NT2/D1 (cell line): Measurements from ENCODE around the gene MED31.
A peak's percentile ranks its signal among the peaks of the same experiment; 100 is the strongest.
"Not testable (repeated sequence)": the region's sequence is repeated elsewhere in the genome, so short reads cannot be mapped to it uniquely, and the experiment has no call there.

Experiments used
- DNase-seq: peaks from one replicate; pipeline ENCODE4 v3.0.0-alpha.2; 2011; ENCODE audit warnings: low read depth, low spot score
- H3K27me3 ChIP-seq: 2 replicates; pipeline ENCODE4 v1.6.0; 2011; ENCODE audit warnings: mild to moderate bottlenecking; ENCODE audit not compliant: insufficient read length, insufficient read depth
- H3K36me3 ChIP-seq: 2 replicates; pipeline ENCODE4 v1.6.1; 2011; ENCODE audit warnings: mild to moderate bottlenecking, low read length, mixed read lengths; ENCODE audit not compliant: insufficient read depth, insufficient read length
- H3K4me1 ChIP-seq: 2 replicates; pipeline ENCODE4 v1.5.1; 2011; ENCODE audit not compliant: insufficient read depth, insufficient read length
- H3K4me3 ChIP-seq: 2 replicates; pipeline ENCODE4 v1.5.1; 2011; ENCODE audit warnings: low read depth; ENCODE audit not compliant: insufficient read length
- H3K9ac ChIP-seq: 2 replicates; pipeline ENCODE4 v1.6.0; 2011; ENCODE audit warnings: low read depth; ENCODE audit not compliant: insufficient read length
- H3K9me3 ChIP-seq: 2 replicates; pipeline ENCODE4 v1.5.1; 2011; ENCODE audit warnings: mild to moderate bottlenecking, low read length; ENCODE audit not compliant: insufficient read depth
- SUZ12 ChIP-seq: IDR thresholded peaks from 2 replicates; pipeline ENCODE4 v1.6.1; 2011; ENCODE audit not compliant: insufficient read length, insufficient read depth; ENCODE audit errors: extremely low read depth
- YY1 ChIP-seq: IDR thresholded peaks from 2 replicates; pipeline ENCODE4 v1.6.1; 2011; ENCODE audit not compliant: insufficient read length, insufficient read depth
- ZNF274 ChIP-seq: IDR thresholded peaks from 2 replicates; pipeline ENCODE4 v1.6.1; 2011; ENCODE audit warnings: mild to moderate bottlenecking, low read depth, low read length

The MED31 gene

DNA sequence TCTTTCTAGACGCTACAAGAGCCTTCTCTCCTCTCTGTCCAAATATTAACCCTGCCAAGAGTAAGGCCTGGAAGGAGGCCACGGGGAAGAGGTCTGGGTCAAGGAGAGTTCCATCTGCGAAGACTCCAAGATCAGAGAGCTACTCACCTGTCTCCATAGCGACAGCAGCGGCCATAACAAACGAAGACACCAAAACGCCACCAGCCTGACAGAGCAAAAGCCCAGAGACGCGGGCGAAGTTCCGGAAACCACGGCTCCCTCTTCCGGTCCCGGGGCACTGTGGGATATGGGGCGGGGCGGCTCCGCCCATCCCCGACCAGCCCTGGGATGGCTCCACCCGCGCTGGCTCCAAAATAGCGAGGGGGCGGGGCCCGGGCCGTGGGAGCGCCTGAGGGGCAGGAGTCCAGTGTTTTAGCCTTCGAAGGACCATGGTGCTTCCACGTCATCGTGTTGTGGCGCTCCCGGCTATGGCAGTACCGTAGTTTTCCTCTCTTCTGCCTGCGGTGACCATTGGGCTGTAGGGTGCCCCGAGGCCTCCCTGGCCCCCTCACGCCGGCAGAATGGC is at the start of gene MED31, which contains the start of gene C17orf100:
Gene MED31 (minus strand): TSS at position 252 of the 565 bp plus-strand sequence. CDS start 77 bp downstream, at position 175.
Gene C17orf100 (plus strand): TSS at position 409 of the 565 bp plus-strand sequence. CDS start 152 bp downstream, at position 561.
- Histone ChIP-seq H3K9ac (peak within 1 kb of the TSS; percentile 82), H3K36me3 (peaks cover 25% of the 10 kb centered on the region), H3K27me3 (peaks cover 44% of the 10 kb centered on the region), H3K9me3 (no peaks in the 10 kb centered on the region), H3K4me1 (peaks cover 4% of the 10 kb centered on the region), H3K4me3 (peak within 1 kb of the TSS; percentile 94)
- peak; percentile 74 for DNase-seq
- TF ChIP-seq ZNF274 (no peak), SUZ12 (no peak), YY1 (no peak)

DNA sequence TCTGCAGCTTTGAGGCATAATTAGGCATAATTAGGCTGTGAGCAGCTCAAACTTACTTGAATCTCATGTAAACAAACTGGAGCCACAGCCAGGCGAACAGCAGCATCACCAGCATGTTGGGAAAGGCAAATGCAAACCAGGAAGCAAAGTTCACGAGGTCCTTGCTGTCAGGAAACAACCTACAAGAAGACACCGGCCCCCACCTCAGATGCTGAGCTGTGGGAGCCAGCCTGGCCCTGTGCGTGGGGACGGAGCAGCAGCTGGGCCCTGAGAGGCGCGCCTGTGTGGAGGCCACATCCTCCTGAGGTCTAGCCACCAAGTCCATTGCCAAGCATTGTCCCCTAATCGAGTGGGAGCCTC is 49.5 kb upstream of the MED31 start:
- Histone ChIP-seq H3K9ac (no peak overlapping the region), H3K4me3 (no peak overlapping the region), H3K36me3 (no peaks in the 10 kb centered on the region), H3K4me1 (peaks cover 6% of the 10 kb centered on the region), H3K27me3 (no peaks in the 10 kb centered on the region), H3K9me3 (no peaks in the 10 kb centered on the region)
- DNase-seq = no peak
- TF ChIP-seq ZNF274 (no peak), YY1 (no peak), SUZ12 (no peak)

DNA sequence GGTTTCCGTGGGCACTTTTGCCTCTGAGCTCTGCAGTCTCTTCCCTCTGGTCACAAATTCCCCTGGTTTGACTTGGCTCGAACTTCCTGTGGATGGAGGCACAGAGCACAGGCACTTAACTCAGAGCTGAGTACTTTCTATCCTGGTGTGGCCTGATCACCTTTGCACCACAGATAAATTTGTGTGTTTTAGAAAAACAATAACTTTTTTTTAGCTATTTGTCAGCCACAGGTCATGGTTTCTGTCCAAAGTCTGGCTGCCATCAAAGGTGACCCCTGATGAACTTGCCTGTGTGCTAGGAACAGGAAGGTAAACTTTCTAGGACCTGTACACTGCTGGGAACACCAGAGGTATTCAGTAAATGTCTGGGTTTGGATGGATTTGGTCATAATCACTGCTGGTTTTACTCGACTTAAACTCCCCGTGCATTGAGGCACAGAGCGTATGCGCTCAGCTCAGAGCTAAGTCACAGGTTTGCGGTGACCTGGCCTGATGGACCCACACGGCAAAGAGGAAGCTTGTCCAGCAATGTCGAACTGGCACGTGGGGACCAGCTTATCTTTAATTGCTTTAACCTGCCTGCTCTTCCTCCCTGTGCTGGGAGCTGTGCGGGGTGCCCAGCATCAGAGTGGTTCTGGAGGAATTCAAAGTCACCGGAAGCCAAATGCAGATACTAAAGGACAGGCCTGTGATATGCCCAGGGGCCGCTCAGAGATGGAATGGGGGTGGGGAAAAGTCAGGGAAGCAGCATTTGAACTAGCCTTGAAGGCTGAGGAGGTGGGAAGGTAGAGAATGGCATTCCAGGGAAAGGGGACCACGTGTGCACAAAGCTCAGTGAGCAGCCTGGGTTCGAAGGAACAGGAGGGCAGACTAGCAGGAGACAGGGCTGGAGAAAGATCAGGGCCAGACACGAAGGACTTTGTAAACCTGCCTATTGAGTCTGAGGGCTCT is 48.9 kb upstream of the MED31 start:
- H3K4me3 ChIP-seq = no peak overlapping the region
- peak; percentile 6 for DNase-seq
- no peak overlapping the region for H3K9ac ChIP-seq
- H3K4me1 ChIP-seq = peaks cover 6% of the 10 kb centered on the region
- no peaks in the 10 kb centered on the region for H3K9me3 ChIP-seq
- TF ChIP-seq ZNF274 (no peak), SUZ12 (no peak), YY1 (no peak)
- no peaks in the 10 kb centered on the region for H3K36me3 ChIP-seq
- H3K27me3 ChIP-seq = no peaks in the 10 kb centered on the region

DNA sequence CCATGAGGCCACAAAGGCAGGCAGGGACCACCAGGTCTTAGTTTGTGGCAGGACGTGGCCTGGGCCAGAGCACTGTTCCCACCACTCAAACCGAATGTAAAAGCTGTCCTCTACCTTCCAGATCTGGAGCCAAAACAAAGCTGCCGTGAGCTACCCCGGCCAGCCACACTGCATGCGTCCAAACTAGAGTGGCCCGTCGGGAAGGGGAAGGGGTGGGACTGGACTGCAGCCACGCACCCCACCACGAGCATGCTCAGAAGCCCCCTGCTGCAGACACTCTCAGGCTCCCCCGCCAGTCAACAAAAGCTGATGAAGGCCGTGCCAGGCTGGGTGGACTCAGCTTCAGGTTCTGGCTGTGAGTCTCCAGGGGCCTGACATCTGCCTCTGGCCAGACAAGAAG is 46.6 kb upstream of the MED31 start:
- no peaks in the 10 kb centered on the region for H3K9me3 ChIP-seq
- no peaks in the 10 kb centered on the region for H3K36me3 ChIP-seq
- H3K27me3 ChIP-seq = no peaks in the 10 kb centered on the region
- peaks cover 6% of the 10 kb centered on the region for H3K4me1 ChIP-seq
- no peak for DNase-seq
- TF ChIP-seq SUZ12 (no peak), ZNF274 (no peak), YY1 (no peak)
- no peak overlapping the region for H3K4me3 ChIP-seq
- no peak overlapping the region for H3K9ac ChIP-seq

DNA sequence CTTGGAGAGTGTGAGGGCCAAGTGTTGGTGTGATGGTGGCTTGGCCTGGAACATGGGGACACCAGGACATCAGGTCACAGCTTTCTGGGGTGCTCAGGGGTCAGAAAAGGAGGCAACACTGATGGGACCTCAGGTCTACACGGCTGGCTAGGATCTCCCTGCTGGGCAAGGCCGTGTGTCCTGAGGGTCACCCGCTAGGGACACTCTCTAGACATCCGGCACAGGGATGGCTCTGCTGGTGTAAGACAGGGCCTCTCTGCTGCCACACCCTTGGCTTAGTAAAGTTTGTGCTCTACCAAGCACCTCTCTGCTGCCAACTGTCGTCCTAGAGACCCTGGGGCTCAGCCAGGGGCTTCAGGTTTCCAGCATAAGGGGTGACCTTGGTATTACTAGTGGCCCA is 45.5 kb upstream of the MED31 start:
- Histone ChIP-seq H3K36me3 (no peaks in the 10 kb centered on the region), H3K4me1 (peaks cover 6% of the 10 kb centered on the region), H3K4me3 (no peak overlapping the region), H3K27me3 (no peaks in the 10 kb centered on the region), H3K9ac (no peak overlapping the region), H3K9me3 (no peaks in the 10 kb centered on the region)
- TF ChIP-seq YY1 = no peak
- TF ChIP-seq ZNF274 = no peak
- no peak for TF ChIP-seq SUZ12
- no peak for DNase-seq

DNA sequence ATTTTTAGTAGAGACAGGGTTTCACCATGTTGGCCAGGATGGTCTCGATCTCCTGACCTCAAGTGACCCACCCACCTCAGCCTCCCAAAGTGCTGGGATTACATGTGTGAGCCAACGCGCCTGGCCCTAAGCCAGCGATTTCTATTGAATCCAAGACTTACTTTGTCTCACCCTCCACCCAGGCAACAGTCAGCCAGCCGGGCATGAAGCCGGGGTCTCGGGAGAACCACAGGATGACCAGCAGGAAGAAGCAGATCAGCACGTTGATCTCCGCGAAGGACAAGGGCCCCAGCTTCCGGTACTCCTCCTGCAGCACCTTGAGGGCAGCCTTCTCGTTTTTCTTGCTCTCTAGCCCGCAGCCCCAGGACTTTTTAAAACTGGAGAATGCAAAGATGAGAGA is 44.2 kb upstream of the MED31 start:
- H3K27me3 ChIP-seq = no peaks in the 10 kb centered on the region
- no peaks in the 10 kb centered on the region for H3K36me3 ChIP-seq

DNA sequence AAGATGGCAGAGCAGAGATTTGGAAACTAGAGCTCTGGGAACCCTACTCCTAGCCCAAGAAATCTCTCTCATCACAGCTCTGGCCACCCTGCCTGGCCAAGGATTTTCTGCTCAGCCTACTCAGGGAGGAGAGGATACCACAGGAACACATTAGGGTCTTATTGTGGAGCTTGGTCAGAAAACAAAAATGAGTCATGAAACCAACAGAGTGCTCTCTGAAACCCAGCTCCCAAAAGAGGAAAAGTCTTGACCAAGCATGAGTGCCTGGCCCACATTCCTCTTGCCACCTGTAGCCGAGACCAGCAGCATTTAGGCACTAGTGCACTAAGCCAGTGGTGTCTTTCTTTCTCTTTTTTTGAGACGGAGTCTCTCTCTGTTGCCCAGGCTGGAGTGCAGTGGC is 43.6 kb upstream of the MED31 start:
- DNase-seq = no peak
- Histone ChIP-seq H3K9me3 (no peaks in the 10 kb centered on the region), H3K4me3 (no peak overlapping the region), H3K4me1 (no peaks in the 10 kb centered on the region), H3K27me3 (no peaks in the 10 kb centered on the region), H3K36me3 (no peaks in the 10 kb centered on the region), H3K9ac (no peak overlapping the region)
- TF ChIP-seq YY1 = no peak
- TF ChIP-seq SUZ12 = no peak
- no peak for TF ChIP-seq ZNF274

More for the DNA sequence above, 44.2 kb upstream of the MED31 start:
- no peak overlapping the region for H3K9ac ChIP-seq
- H3K4me3 ChIP-seq = no peak overlapping the region
- H3K9me3 ChIP-seq = no peaks in the 10 kb centered on the region
- DNase-seq = no peak
- TF ChIP-seq ZNF274 = no peak
- TF ChIP-seq SUZ12 = no peak
- TF ChIP-seq YY1 = no peak
- H3K4me1 ChIP-seq = no peaks in the 10 kb centered on the region

DNA sequence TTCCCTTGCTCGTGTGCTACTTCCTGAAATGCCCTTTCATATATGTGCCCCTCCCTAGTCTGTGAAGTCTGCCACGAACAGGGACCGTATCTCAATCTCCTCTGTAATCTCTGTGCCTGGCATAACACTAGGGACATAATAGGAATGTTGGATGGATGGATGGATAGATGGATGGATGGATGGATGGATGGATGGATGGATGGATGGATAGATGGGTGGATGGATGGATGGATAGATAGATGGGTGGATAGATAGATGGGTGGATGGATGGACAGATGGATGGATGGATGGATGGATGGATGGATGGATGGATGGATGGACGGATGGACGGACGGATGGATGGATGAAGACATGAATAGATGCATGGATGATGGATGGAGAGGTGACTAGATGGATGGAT is 40.6 kb upstream of the MED31 start:
- H3K4me3 ChIP-seq, DNase-seq, H3K4me1 ChIP-seq, H3K36me3 ChIP-seq, H3K9me3 ChIP-seq, H3K9ac ChIP-seq, H3K27me3 ChIP-seq: not testable (repeated sequence)
